Gastroesophageal sphincter (tissue), 3 donors: ENCODE measurements around the gene CEMIP.

Source experiments
- CTCF ChIP-seq, 4 experiments: fragments of 200-600 bp in 2 of 4; fragments of 450-650 bp in 2 of 4; sonication (generic) in 1 of 4; IDR thresholded peaks; one replicate each; pipeline ENCODE4 v1.5.1; 2017 to 2019; ENCODE audit warnings: antibody characterized with exemption in 4 of 4, mild to moderate bottlenecking in 2 of 4, moderate library complexity in 2 of 4
- EP300 ChIP-seq: sonication (generic); formaldehyde crosslinking; IDR thresholded peaks from one replicate; pipeline ENCODE4 v1.6.1; 2017; ENCODE audit warnings: antibody characterized with exemption, mild to moderate bottlenecking
- POLR2A ChIP-seq, 2 donors: fragments of 450-650 bp; IDR thresholded peaks; one replicate each; pipeline ENCODE4 v1.6.1; 2017; ENCODE audit warnings: antibody characterized with exemption in 2 of 2, mild to moderate bottlenecking in 2 of 2, moderate library complexity in 1 of 2

DNA sequence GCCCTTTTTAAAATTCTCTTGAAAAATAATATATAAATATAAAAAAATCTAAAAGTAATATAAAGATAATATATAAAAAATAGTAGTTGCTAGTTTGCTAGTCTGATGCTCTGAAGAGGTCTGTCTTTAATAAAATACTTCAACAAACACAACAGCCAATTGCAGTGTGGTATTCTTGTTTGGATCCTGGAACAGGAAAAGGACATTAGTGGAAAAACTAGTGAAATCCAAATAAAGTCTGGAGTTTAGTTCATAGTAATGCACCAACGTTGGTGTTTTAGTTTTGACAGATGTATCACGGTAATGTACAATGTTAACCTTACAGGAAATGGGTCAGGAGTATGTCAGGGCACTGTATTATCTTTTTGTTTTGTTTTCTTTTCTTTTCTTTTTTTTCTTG is 26.0 kb upstream of the CEMIP start:
- no peak for TF ChIP-seq POLR2A (IDR thresholded peaks at IDR 0.05)
- no peak for TF ChIP-seq EP300
- TF ChIP-seq CTCF (IDR thresholded peaks at IDR 0.05): no peak
